Kidney (tissue), 14 donors: ENCODE data around the gene BMP7. TPM values are rescaled to one million over a fixed set of nuclear protein-coding genes. Genes with fewer than 3 reads are reported as not detected.
A peak's percentile ranks its signal among the peaks of the same experiment; 100 is the strongest.
"Not testable (repeated sequence)": the region's sequence is repeated elsewhere in the genome, so short reads cannot be mapped to it uniquely, and the experiment has no call there.

Experiments
- DNase-seq, 5 donors: peaks; one replicate each; pipeline ENCODE4 v3.0.0-alpha.2; 2013 to 2020
- FAIRE-seq: peaks from 2 replicates; lab custom pipeline; 2012; peaks lifted over from hg19 to GRCh38; lab: Jason Lieb, UNC
- H3K27ac ChIP-seq, 2 donors: one replicate each; pipeline ENCODE4 v1.7.0; 2013; ENCODE audit warnings: low read depth in 2 of 2, low read length in 2 of 2, inconsistent platforms in 1 of 2
- H3K27me3 ChIP-seq: one replicate; pipeline ENCODE4 v1.7.1; 2013; ENCODE audit warnings: low read length, inconsistent platforms; ENCODE audit not compliant: control insufficient read depth, insufficient read depth
- H3K36me3 ChIP-seq, 3 donors: one replicate each; pipeline versions ENCODE4 v1.7.0 to v1.7.1; 2013; ENCODE audit warnings: low read length in 3 of 3, control low read depth in 1 of 3, inconsistent platforms in 1 of 3; ENCODE audit not compliant: insufficient read depth in 3 of 3, control insufficient read depth in 2 of 3
- H3K4me1 ChIP-seq, 3 donors: one replicate each; pipeline versions ENCODE4 v1.7.0 to v1.7.1; 2013; ENCODE audit warnings: low read length in 3 of 3, inconsistent platforms in 1 of 3, low read depth in 1 of 3; ENCODE audit not compliant: control insufficient read depth in 2 of 3, insufficient read depth in 2 of 3
- H3K4me3 ChIP-seq, 3 donors: one replicate each; pipeline versions ENCODE4 v1.7.0 to v1.8.1; 2013; ENCODE audit warnings: low read length in 3 of 3, control low read depth in 1 of 3, inconsistent platforms in 1 of 3
- H3K9ac ChIP-seq, 3 donors: one replicate each; pipeline versions ENCODE4 v1.7.0 to v1.7.1; 2013; ENCODE audit warnings: low read length in 3 of 3, control low read depth in 1 of 3, inconsistent platforms in 1 of 3
- H3K9me3 ChIP-seq, 3 donors: one replicate each; pipeline versions ENCODE4 v1.7.0 to v1.7.1; 2013; ENCODE audit warnings: low read length in 3 of 3, control low read depth in 1 of 3, inconsistent platforms in 1 of 3; ENCODE audit not compliant: control insufficient read depth in 2 of 3, insufficient read depth in 1 of 3
- CTCF ChIP-seq: IDR thresholded peaks from 3 replicates; pipeline ENCODE4 v1.5.1; 2012; ENCODE audit warnings: mild to moderate bottlenecking, moderate library complexity, borderline replicate concordance; ENCODE audit not compliant: insufficient read depth; ENCODE audit errors: extremely low read depth
- intact Hi-C: fragments of 100-400 bp; cut with DNase I; formaldehyde crosslinking; loops from one replicate; pipeline ENCODE4 v1.11.1; 2022
- polyA plus RNA-seq: library from polyadenylated mRNA; stranded (reverse); fragments of 350-450 nt; fragmentation: Illumina TruSeq; extraction: RNeasy Lipid Tissue Mini Kit (QIAGEN cat#74804); gene quantifications from one replicate; pipeline ENCODE4 v1.2.3, GENCODE V29; 2014; ENCODE audit warnings: low read depth, low replicate concordance; ENCODE audit not compliant: insufficient read depth
- total RNA-seq: library from RNA; stranded (reverse); fragmentation: NEBNext Ultra II Directional; extraction: Animal tissue kit (Norgen Biotek cat#: 25700); gene quantifications from one replicate; pipeline ENCODE4 v1.2.1, GENCODE V29; 2021
- donor health status: control.
- donor health status: control.
- donor health status: control.
- donor health status: control.
- donor health status: control.
- donor health status: DM: yes; HTN: yes; CAD: no.
- donor health status: Normal renal cell carcinoma (clear cell type).

BMP7 gene
- total and polyA plus RNA-seq, 2 donors from 2014 or later = 1.6 to 11.3 TPM

- no peak for DNase-seq
- no peak for TF ChIP-seq CTCF
- FAIRE-seq = no peak
- Histone ChIP-seq H3K36me3 (no peaks in the 10 kb centered on the region), H3K9ac (no peak overlapping the region), H3K27me3 (no peaks in the 10 kb centered on the region), H3K4me1 (no peaks in the 10 kb centered on the region), H3K9me3 (no peaks in the 10 kb centered on the region), H3K27ac (no peak overlapping the region), H3K4me3 (no peak overlapping the region)
- intact Hi-C loops = no loop called here
Measured at GRCh38 chr20:57281900-57282299, 15.5 kb upstream of the BMP7 start.

- intact Hi-C loops = no loop called here
- no peaks in the 10 kb centered on the region for H3K9me3 ChIP-seq
- TF ChIP-seq CTCF = no peak
- FAIRE-seq (no peak), DNase-seq (peak in 1 of 5 donors; percentile 18)
- H3K4me1 ChIP-seq = no peaks in the 10 kb centered on the region
- no peak overlapping the region for H3K9ac ChIP-seq
- H3K4me3 ChIP-seq = no peak overlapping the region
- H3K36me3 ChIP-seq = no peaks in the 10 kb centered on the region
- no peak overlapping the region for H3K27ac ChIP-seq
- no peaks in the 10 kb centered on the region for H3K27me3 ChIP-seq
Measured at GRCh38 chr20:57280221-57280620, 13.8 kb upstream of the BMP7 start.

GRCh38 chr20:57279548-57279947 is 13.1 kb upstream of the BMP7 start:
- H3K9ac ChIP-seq, H3K27ac ChIP-seq, H3K36me3 ChIP-seq, H3K27me3 ChIP-seq, intact Hi-C loops, H3K4me1 ChIP-seq, H3K9me3 ChIP-seq, H3K4me3 ChIP-seq, FAIRE-seq: not testable (repeated sequence)
- peak in 1 of 5 donors; percentile 16 for DNase-seq

- H3K4me1 ChIP-seq = no peaks in the 10 kb centered on the region
- DNase-seq = peak in 1 of 5 donors; percentile 21
- H3K27me3 ChIP-seq = no peaks in the 10 kb centered on the region
- no peak for TF ChIP-seq CTCF
- H3K9me3 ChIP-seq = no peaks in the 10 kb centered on the region
- no peak overlapping the region for H3K9ac ChIP-seq
- no peak overlapping the region for H3K4me3 ChIP-seq
- no peak overlapping the region for H3K27ac ChIP-seq
- no peak for FAIRE-seq
- no peaks in the 10 kb centered on the region for H3K36me3 ChIP-seq
- intact Hi-C loops = no loop called here
Measured at GRCh38 chr20:57278457-57278856, 12.0 kb upstream of the BMP7 start.
